IMR-90 (cell line): Measurements from ENCODE around the gene CUX1. TPM values are rescaled to one million over a fixed set of nuclear protein-coding genes. Genes with fewer than 3 reads are reported as not detected.

ENCODE experiments used
- ATAC-seq: fragments of 200-7000 bp; cut with Tn5 transposase; 2 replicates; pipeline ENCODE4 v1.9.1; 2020; ENCODE audit warnings: low read depth, mild to moderate bottlenecking, moderate library complexity
- BruUV-seq: library from RNA; stranded (reverse); fragments of 400-500 nt; replicated peaks from 2 replicates; lab custom pipeline; 2021; lab: Mats Ljungman, UMichigan
- CTCF ChIA-PET: fragments of 300-600 bp; formaldehyde crosslinking; extraction: SDS; loops from one replicate; lab custom pipeline; 2021; ENCODE audit warnings: antibody characterized with exemption; lab: Yijun Ruan, JAX
- POLR2A ChIA-PET: fragments of 300-600 bp; sonication (Branson Sonifier 250); formaldehyde crosslinking; loops from one replicate; lab custom pipeline; 2022; ENCODE audit warnings: antibody characterized with exemption; ENCODE audit not compliant: unreplicated experiment; lab: Charles Lee
- DNase-seq: peaks from one replicate; pipeline ENCODE4 v3.0.0; 2013
- H2AFZ ChIP-seq: replicated peaks from 2 replicates; pipeline ENCODE3; 2013; ENCODE audit warnings: low read length, mild to moderate bottlenecking; ENCODE audit not compliant: poor library complexity
- H2AK5ac ChIP-seq: 2 replicates; pipeline ENCODE4 v1.6.1; 2013; ENCODE audit warnings: low read depth, low read length, inconsistent platforms
- H2AK9ac ChIP-seq: replicated peaks from 2 replicates; pipeline ENCODE3; 2013; ENCODE audit warnings: mild to moderate bottlenecking, low read depth, low read length, moderate library complexity; ENCODE audit not compliant: poor library complexity
- H2BK120ac ChIP-seq: 2 replicates; pipeline ENCODE4 v1.6.1; 2013; ENCODE audit warnings: low read depth, low read length, inconsistent platforms
- H2BK15ac ChIP-seq: 3 replicates; pipeline ENCODE4 v1.6.1; 2013; ENCODE audit warnings: low read depth, low read length, inconsistent platforms
- H2BK20ac ChIP-seq: 2 replicates; pipeline ENCODE4 v1.6.1; 2013; ENCODE audit warnings: low read depth, mild to moderate bottlenecking, inconsistent platforms, low read length, moderate library complexity
- H2BK5ac ChIP-seq: 2 replicates; pipeline ENCODE4 v1.6.1; 2013; ENCODE audit warnings: mild to moderate bottlenecking, low read depth, low read length, inconsistent platforms; ENCODE audit not compliant: poor library complexity, severe bottlenecking
- H3K14ac ChIP-seq: replicated peaks from 2 replicates; pipeline ENCODE4 v1.6.1; 2013; ENCODE audit warnings: low read depth, low read length, inconsistent platforms
- H3K18ac ChIP-seq: 2 replicates; pipeline ENCODE4 v1.6.1; 2013; ENCODE audit warnings: low read depth, low read length, control low read depth
- H3K23ac ChIP-seq: 2 replicates; pipeline ENCODE4 v1.6.1; 2013; ENCODE audit warnings: low read depth, low read length, inconsistent platforms
- H3K27ac ChIP-seq: 2 replicates; pipeline ENCODE4 v1.5.1; 2013; ENCODE audit warnings: mild to moderate bottlenecking, control low read depth, low read length; ENCODE audit not compliant: insufficient read depth
- H3K27me3 ChIP-seq: 2 replicates; pipeline ENCODE4 v1.6.1; 2013; ENCODE audit warnings: low read length; ENCODE audit not compliant: control insufficient read depth, insufficient read depth
- H3K36me3 ChIP-seq: 2 replicates; pipeline ENCODE4 v1.6.1; 2013; ENCODE audit warnings: low read length, mixed read lengths; ENCODE audit not compliant: control insufficient read depth, insufficient read depth
- H3K4ac ChIP-seq: 2 replicates; pipeline ENCODE4 v1.6.1; 2013; ENCODE audit warnings: low read depth, low read length, inconsistent platforms
- H3K4me1 ChIP-seq: 2 replicates; pipeline ENCODE4 v1.6.1; 2013; ENCODE audit warnings: low read length, mixed read lengths; ENCODE audit not compliant: control insufficient read depth, insufficient read depth
- H3K4me2 ChIP-seq: 2 replicates; pipeline ENCODE4 v1.6.1; 2013; ENCODE audit warnings: low read depth, mild to moderate bottlenecking, control low read depth, low read length, moderate library complexity
- H3K4me3 ChIP-seq: 2 replicates; pipeline ENCODE4 v1.5.1; 2013; ENCODE audit warnings: low read depth, mild to moderate bottlenecking, control low read depth, low read length, moderate library complexity; ENCODE audit not compliant: insufficient read depth
- H3K56ac ChIP-seq: 2 replicates; pipeline ENCODE4 v1.6.1; 2013; ENCODE audit warnings: low read length, inconsistent platforms; ENCODE audit not compliant: insufficient read depth; ENCODE audit errors: extremely low read depth
- H3K79me1 ChIP-seq, 2 experiments: 2 replicates each; pipeline ENCODE4 v1.6.1; 2013; ENCODE audit warnings: low read length in 2 of 2, inconsistent platforms in 1 of 2, low read depth in 1 of 2
- H3K9ac ChIP-seq: 2 replicates; pipeline ENCODE4 v1.6.1; 2013; ENCODE audit warnings: low read depth, low read length, control low read depth
- H3K9me1 ChIP-seq: 2 replicates; pipeline ENCODE4 v1.6.1; 2013; ENCODE audit warnings: low read length, inconsistent platforms; ENCODE audit not compliant: insufficient read depth
- H3K9me3 ChIP-seq: 2 replicates; pipeline ENCODE4 v1.6.1; 2013; ENCODE audit warnings: low read length; ENCODE audit not compliant: control insufficient read depth, insufficient read depth
- H4K20me1 ChIP-seq: 2 replicates; pipeline ENCODE4 v1.6.1; 2013; ENCODE audit warnings: low read length, inconsistent platforms; ENCODE audit not compliant: insufficient read depth
- H4K5ac ChIP-seq: 2 replicates; pipeline ENCODE4 v1.6.1; 2013; ENCODE audit warnings: mild to moderate bottlenecking, low read depth, low read length, control low read depth
- H4K8ac ChIP-seq, 2 experiments: 2 replicates each; pipeline ENCODE4 v1.6.1; 2013; ENCODE audit warnings: low read depth in 2 of 2, low read length in 2 of 2, control low read depth in 1 of 2, inconsistent platforms in 1 of 2
- H4K91ac ChIP-seq: 2 replicates; pipeline ENCODE4 v1.6.1; 2013; ENCODE audit warnings: low read depth, low read length, inconsistent platforms; ENCODE audit not compliant: insufficient read depth
- CEBPB ChIP-seq: IDR thresholded peaks from 2 replicates; pipeline ENCODE4 v1.6.1; 2012; ENCODE audit warnings: low read depth, low read length, improper control_type of control experiment
- ELK1 ChIP-seq: fragments of 150-350 bp; IDR thresholded peaks from 2 replicates; pipeline ENCODE4 v1.6.1; 2016; ENCODE audit warnings: low read depth, mild to moderate bottlenecking, low read length, moderate library complexity, borderline replicate concordance
- FOS ChIP-seq: fragments of 150-350 bp; IDR thresholded peaks from 2 replicates; pipeline ENCODE4 v1.6.1; 2016; ENCODE audit warnings: low read depth, low read length
- MAFK ChIP-seq: IDR thresholded peaks from 2 replicates; pipeline ENCODE4 v1.6.1; 2012; ENCODE audit warnings: low read depth, low read length, improper control_type of control experiment
- MAZ ChIP-seq: IDR thresholded peaks from 2 replicates; pipeline ENCODE4 v1.6.1; 2012; ENCODE audit warnings: low read depth, mild to moderate bottlenecking, low read length, improper control_type of control experiment, moderate library complexity, borderline replicate concordance
- MXI1 ChIP-seq: IDR thresholded peaks from 2 replicates; pipeline ENCODE4 v1.6.1; 2012; ENCODE audit warnings: low read depth, mild to moderate bottlenecking, low read length, moderate library complexity, borderline replicate concordance
- NFE2L2 ChIP-seq: fragments of 150-350 bp; IDR thresholded peaks from 2 replicates; pipeline ENCODE4 v1.6.1; 2016; ENCODE audit warnings: low read depth, mild to moderate bottlenecking, low read length
- POLR2A ChIP-seq: IDR thresholded peaks from 2 replicates; pipeline ENCODE4 v1.6.1; 2012; ENCODE audit warnings: mild to moderate bottlenecking, low read depth, low read length
- RAD21 ChIP-seq: IDR thresholded peaks from 2 replicates; pipeline ENCODE4 v1.6.1; 2012; ENCODE audit warnings: low read length, improper control_type of control experiment
- RCOR1 ChIP-seq: IDR thresholded peaks from 2 replicates; pipeline ENCODE4 v1.6.1; 2012; ENCODE audit warnings: mild to moderate bottlenecking, low read length, improper control_type of control experiment; ENCODE audit not compliant: insufficient replicate concordance
- RFX5 ChIP-seq: IDR thresholded peaks from 2 replicates; pipeline ENCODE4 v1.8.0; 2012; ENCODE audit warnings: low read depth, mild to moderate bottlenecking, low read length, moderate library complexity
- WGBS, 2 experiments: methylation state at CpG; one replicate each; pipeline versions ENCODE4 v1.1.5 to v1.1.7; 2013; ENCODE audit warnings: missing lambda C conversion rate in 2 of 2; ENCODE audit not compliant: insufficient read length in 1 of 2; ENCODE audit errors: extremely low coverage in 2 of 2; 5-methylcytosine and 5-hydroxymethylcytosine counted together
- dilution Hi-C: fragments of 300-500 bp; cut with HindIII; formaldehyde crosslinking; loops from one replicate; pipeline ENCODE4 v1.14.3; 2018; ENCODE audit warnings: low sequenced_read_pairs; ENCODE audit not compliant: unreplicated experiment
- in situ Hi-C: fragments of 300-500 bp; cut with MboI; formaldehyde crosslinking; loops from 3 replicates; pipeline ENCODE4 v1.14.3; 2019; ENCODE audit warnings: low sequenced_read_pairs, inconsistent platforms, mixed read lengths
- intact Hi-C: fragments of 100-400 bp; cut with micrococcal nuclease; formaldehyde crosslinking; loops from 2 replicates; pipeline ENCODE4 v1.10.0; 2022
- polyA plus RNA-seq, 3 experiments: library from polyadenylated mRNA; depleted of rRNA; stranded (reverse); fragments of >200 nt; gene quantifications; 2 replicates each; pipeline ENCODE4 v1.2.3, GENCODE V29; 2012; ENCODE audit warnings: low replicate concordance in 1 of 3
- total RNA-seq: library from RNA; depleted of rRNA; stranded (reverse); fragments of >200 nt; gene quantifications from 2 replicates; pipeline ENCODE4 v1.2.3, GENCODE V29; 2012
- TF ChIP-seq, protein P1 (sequence below): fragments of 150-350 bp; IDR thresholded peaks from 2 replicates; pipeline ENCODE4 v1.6.1; 2017; ENCODE audit warnings: mild to moderate bottlenecking, antibody characterized with exemption, low read length, low read depth

CUX1 gene
- total and polyA plus RNA-seq, 2 of the 4 experiments (the other 2 are of a cell fraction) = 19.7 to 46.4 TPM

GRCh38 chr7:101882005-101882421 lies 64.6 kb downstream of the CUX1 start (continued):
- peak; percentile 64; the same call in 1 of the 2 replicates for TF ChIP-seq FOS

DNA sequence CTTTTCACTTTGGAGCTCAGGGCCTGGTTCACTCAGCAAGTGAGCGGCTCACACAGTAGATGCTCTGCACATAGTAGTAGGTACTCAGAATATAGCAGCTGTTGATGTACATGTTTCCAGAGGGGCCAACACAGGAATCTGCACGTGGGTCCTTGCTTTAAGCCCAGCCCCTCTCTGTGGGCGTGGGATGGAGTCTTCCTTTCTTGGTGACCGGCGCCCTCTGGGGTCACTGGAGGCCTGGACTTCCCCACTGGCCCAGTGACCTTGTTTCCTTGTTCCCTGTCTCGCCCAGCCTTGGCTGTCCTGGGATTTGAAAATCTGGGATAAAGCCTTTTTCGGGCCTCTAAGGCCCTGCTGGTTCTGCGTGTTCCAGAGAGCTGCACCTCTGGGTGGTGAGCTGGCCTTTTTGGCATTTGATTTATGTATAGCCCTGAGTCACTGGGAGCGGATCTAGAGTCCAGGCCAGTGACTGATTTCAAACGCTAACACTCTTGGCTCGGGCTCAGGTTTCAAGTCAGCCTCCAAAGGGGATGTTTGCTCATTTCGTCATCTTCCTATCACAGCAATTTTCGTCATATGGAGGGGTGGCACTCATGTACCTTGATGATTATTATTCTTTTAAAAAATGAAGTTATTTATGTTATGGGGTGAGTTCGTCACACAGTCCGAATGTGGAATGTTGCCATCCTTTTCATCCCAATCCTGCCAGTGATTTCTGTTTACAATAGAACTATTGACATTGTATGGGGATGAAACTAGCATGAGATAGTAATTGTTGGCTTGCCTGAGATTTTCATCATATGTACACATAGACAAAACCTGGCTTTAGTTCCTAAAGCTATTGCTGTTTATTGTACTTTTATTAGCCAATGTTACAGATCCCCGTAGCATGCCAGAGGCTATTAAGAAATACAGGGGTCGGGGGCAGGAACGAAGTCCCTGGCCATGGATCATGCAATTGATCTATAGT lies 65.5 kb downstream of the CUX1 start:
- dilution Hi-C loops (no loop called here), intact Hi-C loops (loop anchor here (5.0 kb wide), 2 partner anchors 39 to 66 kb away; partner anchors contain the start of gene CUX1), in situ Hi-C loops (no loop called here)
- Histone ChIP-seq H3K27ac (peak overlapping the region; percentile 93), H3K4me3 (no peak overlapping the region), H3K56ac (peak overlapping the region; percentile 93), H3K14ac (peak overlapping the region; percentile 96), H3K4me2 (peak overlapping the region; percentile 63), H2AK9ac (peak overlapping the region; percentile 95), H4K5ac (peak overlapping the region; percentile 67), H2BK120ac (peak overlapping the region; percentile 97), H3K4ac (peak overlapping the region; percentile 98), H4K91ac (peak overlapping the region; percentile 97), H3K4me1 (peaks cover 27% of the 10 kb centered on the region), H3K36me3 (no peaks in the 10 kb centered on the region), H3K27me3 (no peaks in the 10 kb centered on the region), H4K8ac (peak overlapping the region; percentile 72 to 95), H3K18ac (peak overlapping the region; percentile 81), H2BK5ac (peak overlapping the region; percentile 96), H3K23ac (peak overlapping the region; percentile 93), H2BK20ac (peak overlapping the region; percentile 98), H4K20me1 (peaks cover 12% of the 10 kb centered on the region; the same call in 1 of the 2 replicates), H2AK5ac (peak overlapping the region; percentile 90), H3K79me1 (peaks cover 31 to 81% of the 10 kb centered on the region in 2 experiments), H3K9me3 (no peaks in the 10 kb centered on the region), H2BK15ac (peak overlapping the region; percentile 75; the same call in 2 of the 3 replicates), H2AFZ (peak overlapping the region; percentile 72), H3K9ac (peak overlapping the region; percentile 60), H3K9me1 (peaks cover 18% of the 10 kb centered on the region)
- ATAC-seq (peak; percentile 88), DNase-seq (peak; percentile 100)
- POLR2A ChIA-PET = interaction anchor here (0.5 to 1.1 kb wide), 5 partner anchors 10 to 346 kb away, joined by 3 to 5 read pairs (median 3); no protein-coding TSS in a partner anchor
- BruUV-seq = TSS peak; percentile 87
- WGBS, 2 experiments = 17% methylated on average over 5 of the region's 18 CpGs; no CpG with 5 or more reads in 1 of the 2 experiments
- CTCF ChIA-PET = interaction anchor here (0.5 to 1.7 kb wide), 2 partner anchors 26 to 63 kb away, joined by 4 to 5 read pairs; no protein-coding TSS in a partner anchor
- TF ChIP-seq RFX5 (no peak), MXI1 (0 out of 2 replicates have a peak, but pooled peaks have one; percentile 9), ELK1 (no peak), MAZ (peak; percentile 59; the same call in 1 of the 2 replicates), CEBPB (peak; percentile 89), RCOR1 (peak; percentile 50), RAD21 (peak; percentile 28), NFE2L2 (peak; percentile 73; the same call in 1 of the 2 replicates), MAFK (peak; percentile 45; the same call in 1 of the 2 replicates), POLR2A (peak; percentile 40; the same call in 1 of the 2 replicates), FOS (peak; percentile 90)
- TF ChIP-seq, protein P1, sequence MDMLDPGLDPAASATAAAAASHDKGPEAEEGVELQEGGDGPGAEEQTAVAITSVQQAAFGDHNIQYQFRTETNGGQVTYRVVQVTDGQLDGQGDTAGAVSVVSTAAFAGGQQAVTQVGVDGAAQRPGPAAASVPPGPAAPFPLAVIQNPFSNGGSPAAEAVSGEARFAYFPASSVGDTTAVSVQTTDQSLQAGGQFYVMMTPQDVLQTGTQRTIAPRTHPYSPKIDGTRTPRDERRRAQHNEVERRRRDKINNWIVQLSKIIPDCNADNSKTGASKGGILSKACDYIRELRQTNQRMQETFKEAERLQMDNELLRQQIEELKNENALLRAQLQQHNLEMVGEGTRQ = peak; percentile 22; the same call in 1 of the 2 replicates
